Loucy (cell line): ENCODE measurements around the gene OXER1.

Experiments
- EZH2phosphoT487 ChIP-seq: fragments of 200-600 bp; IDR thresholded peaks from 2 replicates; pipeline ENCODE4 v1.6.1; 2018; ENCODE audit warnings: antibody characterized with exemption, mild to moderate bottlenecking, moderate library complexity, borderline replicate concordance
- TF ChIP-seq, protein P1 (sequence below): fragments of 200-600 bp; sonication (generic); conservative IDR thresholded peaks from 2 replicates; pipeline ENCODE4 v1.5.1; 2014; ENCODE audit warnings: mild to moderate bottlenecking, antibody characterized with exemption, low read length

- TF ChIP-seq, protein P1, sequence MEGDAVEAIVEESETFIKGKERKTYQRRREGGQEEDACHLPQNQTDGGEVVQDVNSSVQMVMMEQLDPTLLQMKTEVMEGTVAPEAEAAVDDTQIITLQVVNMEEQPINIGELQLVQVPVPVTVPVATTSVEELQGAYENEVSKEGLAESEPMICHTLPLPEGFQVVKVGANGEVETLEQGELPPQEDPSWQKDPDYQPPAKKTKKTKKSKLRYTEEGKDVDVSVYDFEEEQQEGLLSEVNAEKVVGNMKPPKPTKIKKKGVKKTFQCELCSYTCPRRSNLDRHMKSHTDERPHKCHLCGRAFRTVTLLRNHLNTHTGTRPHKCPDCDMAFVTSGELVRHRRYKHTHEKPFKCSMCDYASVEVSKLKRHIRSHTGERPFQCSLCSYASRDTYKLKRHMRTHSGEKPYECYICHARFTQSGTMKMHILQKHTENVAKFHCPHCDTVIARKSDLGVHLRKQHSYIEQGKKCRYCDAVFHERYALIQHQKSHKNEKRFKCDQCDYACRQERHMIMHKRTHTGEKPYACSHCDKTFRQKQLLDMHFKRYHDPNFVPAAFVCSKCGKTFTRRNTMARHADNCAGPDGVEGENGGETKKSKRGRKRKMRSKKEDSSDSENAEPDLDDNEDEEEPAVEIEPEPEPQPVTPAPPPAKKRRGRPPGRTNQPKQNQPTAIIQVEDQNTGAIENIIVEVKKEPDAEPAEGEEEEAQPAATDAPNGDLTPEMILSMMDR, result no peak
- TF ChIP-seq EZH2phosphoT487, result no peak
These were observed 5.8 kb upstream of the OXER1 start for GRCh38 chr2:42769583-42770287.
